Posterior vena cava (tissue), 2 donors: ENCODE measurements around the gene MYO1H. TPM values are rescaled to one million over a fixed set of nuclear protein-coding genes. Genes with fewer than 3 reads are reported as not detected.

Experiments
- DNase-seq: peaks from one replicate; pipeline ENCODE4 v3.0.0-alpha.2; 2020; ENCODE audit warnings: low spot score
- intact Hi-C, 2 donors: fragments of 100-400 bp; cut with DNase I; formaldehyde crosslinking; loops; one replicate each; pipeline versions ENCODE4 v1.14.1 to v1.14.2; 2022 to 2023
- total RNA-seq, 2 donors: library from RNA; stranded (reverse); fragmentation: NEBNext Ultra II Directional; extraction: Animal tissue kit (Norgen Biotek cat#: 25700); gene quantifications; one replicate each; pipeline ENCODE4 v1.2.1, GENCODE V29; 2021
- donor health status: DM: yes; HTN: yes; CAD: no.
- donor health status: DM: yes; HTN: yes; CAD: no.

MYO1H gene
- total RNA-seq, 2 donors from 2014 or later = not detected

GRCh38 chr12:109336593-109336992 is 11.1 kb upstream of the MYO1H start:
- intact Hi-C loops = no loop called here
- DNase-seq = no peak

GRCh38 chr12:109343677-109344076 is 4.0 kb upstream of the MYO1H start:
- DNase-seq = no peak
- intact Hi-C loops = no loop called here

GRCh38 chr12:109345428-109345827 is 2.3 kb upstream of the MYO1H start:
- intact Hi-C loops = no loop called here

GRCh38 chr12:109346920-109347319 is 780 bp upstream of the MYO1H start:
- DNase-seq = no peak
- intact Hi-C loops = no loop called here

More at GRCh38 chr12:109345428-109345827, 2.3 kb upstream of the MYO1H start:
- DNase-seq = no peak

- intact Hi-C loops = no loop called here
- no peak for DNase-seq
These were observed 4.5 kb downstream of the MYO1H start for GRCh38 chr12:109352184-109352583.

- intact Hi-C loops = no loop called here
- DNase-seq = no peak
These were observed 8.9 kb downstream of the MYO1H start for GRCh38 chr12:109356577-109356976.

- DNase-seq = no peak
- intact Hi-C loops = no loop called here
These were observed 9.3 kb downstream of the MYO1H start for GRCh38 chr12:109357032-109357431.

GRCh38 chr12:109358154-109358869 is 10.6 kb downstream of the MYO1H start:
- intact Hi-C loops = no loop called here
- no peak for DNase-seq

- no peak for DNase-seq
- intact Hi-C loops = no loop called here
These were observed 11.5 kb downstream of the MYO1H start for GRCh38 chr12:109359131-109359690.

- intact Hi-C loops = no loop called here
- no peak for DNase-seq
These were observed 22.1 kb downstream of the MYO1H start for GRCh38 chr12:109369831-109370230.

- intact Hi-C loops = no loop called here
- DNase-seq = no peak
These were observed 29.5 kb downstream of the MYO1H start for GRCh38 chr12:109377139-109377685.

- intact Hi-C loops = no loop called here
- DNase-seq = no peak
These were observed 30.9 kb downstream of the MYO1H start for GRCh38 chr12:109378569-109378968.

- no peak for DNase-seq
- intact Hi-C loops = loop anchor here in 1 of 2 donors (10.0 kb wide), 1 partner anchor 117 kb away; no protein-coding TSS in a partner anchor
These were observed 34.3 kb downstream of the MYO1H start for GRCh38 chr12:109382031-109382430.

- intact Hi-C loops = loop anchor here in 1 of 2 donors (10.0 kb wide), 1 partner anchor 118 kb away; no protein-coding TSS in a partner anchor
- DNase-seq = no peak
These were observed 35.5 kb downstream of the MYO1H start for GRCh38 chr12:109383240-109383639.

- intact Hi-C loops = loop anchor here in 1 of 2 donors (10.0 kb wide), 1 partner anchor 121 kb away; no protein-coding TSS in a partner anchor
- no peak for DNase-seq
These were observed 37.8 kb downstream of the MYO1H start for GRCh38 chr12:109385339-109386058.

- DNase-seq = no peak
- intact Hi-C loops = loop anchor here in 1 of 2 donors (10.0 kb wide), 1 partner anchor 121 kb away; no protein-coding TSS in a partner anchor
These were observed 38.3 kb downstream of the MYO1H start for GRCh38 chr12:109386059-109386433.

GRCh38 chr12:109387425-109388166 is 39.9 kb downstream of the MYO1H start:
- intact Hi-C loops = loop anchor here in 1 of 2 donors (10.0 kb wide), 1 partner anchor 123 kb away; no protein-coding TSS in a partner anchor

GRCh38 chr12:109388167-109388563 is 40.5 kb downstream of the MYO1H start:
- no peak for DNase-seq
- intact Hi-C loops = loop anchor here in 1 of 2 donors (10.0 kb wide), 1 partner anchor 123 kb away; no protein-coding TSS in a partner anchor

More at GRCh38 chr12:109387425-109388166, 39.9 kb downstream of the MYO1H start:
- DNase-seq = no peak

GRCh38 chr12:109389146-109389545 is 41.4 kb downstream of the MYO1H start:
- intact Hi-C loops = loop anchor here in 1 of 2 donors (10.0 kb wide), 1 partner anchor 124 kb away; no protein-coding TSS in a partner anchor
- no peak for DNase-seq
